ENCODE data around the gene ANTXR2. TPM values are rescaled to one million over a fixed set of nuclear protein-coding genes. Genes with fewer than 3 reads are reported as not detected.
A peak's percentile ranks its signal among the peaks of the same experiment; 100 is the strongest.
"Not testable (repeated sequence)": the region's sequence is repeated elsewhere in the genome, so short reads cannot be mapped to it uniquely, and the experiment has no call there.

The ANTXR2 gene
- total and polyA plus RNA-seq, 4 experiments from 2014 or later: 88.1 to 91.6 (median 90.7) TPM

DNA sequence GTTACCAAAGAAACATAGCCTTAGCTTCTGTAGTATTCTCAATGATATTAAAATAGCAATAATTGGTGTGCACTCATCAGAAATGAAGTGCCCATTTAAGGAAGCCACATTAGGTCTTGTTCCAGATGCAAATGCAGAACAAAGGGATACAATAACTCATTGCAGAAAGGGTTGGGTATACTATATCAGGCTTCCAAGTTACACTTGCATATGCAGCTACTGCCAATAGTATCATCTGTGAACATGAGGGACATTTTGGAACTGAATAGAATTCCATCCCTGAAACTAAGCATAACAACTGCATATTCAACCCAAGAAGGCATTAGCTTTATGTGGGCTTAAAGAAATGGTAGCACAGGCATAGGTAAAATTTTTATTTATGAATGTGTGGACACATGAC is 167.8 kb downstream of the ANTXR2 start:
- peaks cover 6 to 19% (median 16%) of the 10 kb centered on the region in 4 donors for H3K4me1 Mint-ChIP-seq
- intact Hi-C loops (cut with micrococcal nuclease): no loop called here
- peaks cover 0 to under 1% (median 0%) of the 10 kb centered on the region in 8 donors for H3K9me3 Mint-ChIP-seq
- ChIA-PET POLR2A (ENCODE audit: partially characterized antibody) (no interaction called here), CTCF (ENCODE audit: partially characterized antibody) (no interaction called here)
- no peaks in the 10 kb centered on the region for H3K27me3 Mint-ChIP-seq
- no peak overlapping the region for H3K4me3 ChIP-seq (ENCODE audit: low read length in 2 of 2)
- no peak overlapping the region for H3K4me3 Mint-ChIP-seq
- H3K4me1 ChIP-seq (ENCODE audit: insufficient read depth, low read length): peaks cover 7% of the 10 kb centered on the region
- H3K9me3 ChIP-seq (ENCODE audit: control insufficient read depth in 1 of 2, low read length in 2 of 2): no peaks in the 10 kb centered on the region
- no peak overlapping the region for H3K27ac ChIP-seq (ENCODE audit: low read depth, low read length)
- no peaks in the 10 kb centered on the region for H3K27me3 ChIP-seq (ENCODE audit: insufficient read depth, low read length)
- H3K36me3 ChIP-seq (ENCODE audit: insufficient read depth, low read length): no peaks in the 10 kb centered on the region
- peaks cover 44 to 45% of the 10 kb centered on the region in 2 donors for H3K36me3 Mint-ChIP-seq
- H3K27ac Mint-ChIP-seq: no peak overlapping the region
- no peak for DNase-seq

DNA sequence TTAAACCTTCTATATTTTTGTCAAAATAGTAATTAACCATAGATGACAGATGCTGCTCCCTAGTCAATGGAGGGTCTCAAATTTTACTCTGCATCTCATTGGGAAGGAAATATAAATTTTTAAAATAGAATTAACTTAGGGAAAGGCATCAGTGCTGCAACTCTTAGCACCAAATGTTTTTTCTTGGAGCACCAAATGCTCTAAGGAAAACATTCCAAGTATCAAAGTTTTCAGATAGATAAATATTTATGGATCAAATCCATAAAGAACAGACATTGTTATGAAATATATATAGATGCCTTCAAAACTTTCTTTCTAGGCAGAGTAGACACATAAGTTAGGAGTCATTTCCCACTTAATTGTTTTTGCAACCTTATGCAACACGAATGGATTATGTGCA is 168.7 kb downstream of the ANTXR2 start:
- peaks cover 7% of the 10 kb centered on the region for H3K4me1 ChIP-seq (ENCODE audit: insufficient read depth, low read length)
- H3K27me3 Mint-ChIP-seq: no peaks in the 10 kb centered on the region
- CTCF ChIA-PET (ENCODE audit: partially characterized antibody): no interaction called here
- peaks cover 46 to 47% of the 10 kb centered on the region in 2 donors for H3K36me3 Mint-ChIP-seq
- POLR2A ChIA-PET (ENCODE audit: partially characterized antibody): no interaction called here
- no peak overlapping the region for H3K4me3 ChIP-seq (ENCODE audit: low read length in 2 of 2)
- no peak for DNase-seq
- H3K27ac ChIP-seq (ENCODE audit: low read depth, low read length): no peak overlapping the region
- H3K36me3 ChIP-seq (ENCODE audit: insufficient read depth, low read length): no peaks in the 10 kb centered on the region
- H3K4me3 Mint-ChIP-seq: no peak overlapping the region
- no peak overlapping the region for H3K27ac Mint-ChIP-seq
- peaks cover 6 to 19% (median 16%) of the 10 kb centered on the region in 4 donors for H3K4me1 Mint-ChIP-seq
- H3K27me3 ChIP-seq (ENCODE audit: insufficient read depth, low read length): no peaks in the 10 kb centered on the region
- H3K9me3 Mint-ChIP-seq: peaks cover 0 to 2% (median 0%) of the 10 kb centered on the region in 8 donors
- H3K9me3 ChIP-seq (ENCODE audit: control insufficient read depth in 1 of 2, low read length in 2 of 2): no peaks in the 10 kb centered on the region
- intact Hi-C loops (cut with micrococcal nuclease): no loop called here

DNA sequence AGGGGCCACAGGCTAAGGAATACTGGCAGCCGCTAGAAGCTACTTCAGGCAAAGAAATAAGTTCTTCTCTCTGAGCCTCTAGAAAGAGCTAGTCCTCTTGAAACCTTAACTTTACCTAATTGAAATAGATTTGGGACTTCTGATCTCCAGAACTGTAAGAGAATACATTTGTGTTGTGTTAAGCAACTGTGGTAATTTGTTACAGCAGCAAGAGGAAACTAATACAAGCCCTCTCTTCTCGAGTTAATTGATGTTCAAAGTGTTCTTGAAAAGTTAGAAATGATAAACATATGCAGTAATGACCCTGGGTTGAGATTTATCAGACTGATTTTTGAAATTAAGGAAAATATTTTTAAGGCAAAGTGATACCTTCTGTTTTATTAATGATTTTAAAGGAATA is 172.8 kb downstream of the ANTXR2 start:
- Histone ChIP-seq H3K27ac (ENCODE audit: low read depth, low read length) (no peak overlapping the region), H3K9me3 (ENCODE audit: control insufficient read depth in 1 of 2, low read length in 2 of 2) (no peaks in the 10 kb centered on the region), H3K27me3 (ENCODE audit: insufficient read depth, low read length) (no peaks in the 10 kb centered on the region), H3K4me3 (ENCODE audit: low read length in 2 of 2) (no peak overlapping the region), H3K36me3 (ENCODE audit: insufficient read depth, low read length) (no peaks in the 10 kb centered on the region), H3K4me1 (ENCODE audit: insufficient read depth, low read length) (no peaks in the 10 kb centered on the region)
- Mint-ChIP-seq H3K4me1 (peaks cover 0 to 3% (median 0%) of the 10 kb centered on the region in 4 donors), H3K36me3 (peaks cover 14% of the 10 kb centered on the region in 2 donors), H3K9me3 (peaks cover 0 to 4% (median 0%) of the 10 kb centered on the region in 8 donors), H3K4me3 (no peak overlapping the region), H3K27me3 (no peaks in the 10 kb centered on the region), H3K27ac (peak overlapping the region in 1 of 7 donors; percentile 55)
- intact Hi-C loops (cut with micrococcal nuclease): no loop called here
- no peak for DNase-seq
- ChIA-PET CTCF (ENCODE audit: partially characterized antibody) (no interaction called here), POLR2A (ENCODE audit: partially characterized antibody) (no interaction called here)

DNA sequence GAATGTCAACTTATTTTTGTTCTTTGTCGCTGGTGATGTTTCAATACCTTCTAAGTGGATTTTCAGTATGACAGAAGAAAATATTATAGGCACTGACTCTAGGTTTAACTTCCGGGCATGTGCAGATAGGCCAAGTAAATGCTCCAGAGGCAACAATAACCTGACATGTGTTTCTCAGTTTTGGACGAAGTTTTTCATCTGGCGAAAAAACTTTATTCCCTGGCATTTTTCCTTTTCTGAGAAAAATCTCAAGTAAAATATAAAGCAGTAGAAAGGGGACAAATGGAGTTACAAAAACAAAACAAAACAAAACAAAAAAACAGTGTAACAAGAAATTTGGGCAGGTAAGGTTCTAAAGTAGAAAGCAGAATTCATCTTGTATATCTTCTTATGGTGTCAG is 173.5 kb downstream of the ANTXR2 start:
- H3K4me1 ChIP-seq (ENCODE audit: insufficient read depth, low read length): no peaks in the 10 kb centered on the region
- no peaks in the 10 kb centered on the region for H3K9me3 ChIP-seq (ENCODE audit: control insufficient read depth in 1 of 2, low read length in 2 of 2)
- peaks cover 0 to 3% (median 0%) of the 10 kb centered on the region in 4 donors for H3K4me1 Mint-ChIP-seq
- no peaks in the 10 kb centered on the region for H3K27me3 Mint-ChIP-seq
- no peak overlapping the region for H3K4me3 Mint-ChIP-seq
- H3K4me3 ChIP-seq (ENCODE audit: low read length in 2 of 2): no peak overlapping the region
- H3K36me3 ChIP-seq (ENCODE audit: insufficient read depth, low read length): no peaks in the 10 kb centered on the region
- DNase-seq: no peak
- H3K27me3 ChIP-seq (ENCODE audit: insufficient read depth, low read length): no peaks in the 10 kb centered on the region
- intact Hi-C loops (cut with micrococcal nuclease): no loop called here
- ChIA-PET POLR2A (ENCODE audit: partially characterized antibody) (no interaction called here), CTCF (ENCODE audit: partially characterized antibody) (no interaction called here)
- H3K36me3 Mint-ChIP-seq: peaks cover 9% of the 10 kb centered on the region in 2 donors
- no peak overlapping the region for H3K27ac Mint-ChIP-seq
- H3K27ac ChIP-seq (ENCODE audit: low read depth, low read length): no peak overlapping the region
- H3K9me3 Mint-ChIP-seq: peaks cover 0 to 4% (median 0%) of the 10 kb centered on the region in 8 donors

DNA sequence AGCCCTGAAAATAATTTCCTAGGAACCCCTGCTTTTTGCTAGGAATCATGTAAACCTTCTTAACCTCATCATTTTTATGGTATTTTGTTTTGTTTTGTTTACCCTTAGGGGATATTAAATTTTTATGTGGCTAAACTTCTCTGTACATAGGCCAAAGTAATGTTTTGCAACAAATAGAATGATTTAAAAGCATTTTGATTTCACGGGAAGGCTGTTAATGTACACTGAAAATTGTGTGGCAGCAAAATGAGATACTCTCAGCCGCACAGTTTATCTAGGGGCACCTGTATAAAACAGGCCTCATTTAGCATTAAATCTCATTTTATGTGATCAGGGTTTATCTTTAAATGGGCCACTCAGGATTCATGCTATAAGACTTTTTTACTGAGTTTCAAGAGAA is 175.0 kb downstream of the ANTXR2 start:
- H3K4me1 Mint-ChIP-seq: peaks cover 0 to 3% (median 0%) of the 10 kb centered on the region in 4 donors
- no peaks in the 10 kb centered on the region for H3K27me3 ChIP-seq (ENCODE audit: insufficient read depth, low read length)
- no peaks in the 10 kb centered on the region for H3K4me1 ChIP-seq (ENCODE audit: insufficient read depth, low read length)
- no peak overlapping the region for H3K27ac ChIP-seq (ENCODE audit: low read depth, low read length)
- no peak overlapping the region for H3K4me3 Mint-ChIP-seq
- no peak for DNase-seq
- intact Hi-C loops (cut with micrococcal nuclease): no loop called here
- no peaks in the 10 kb centered on the region for H3K27me3 Mint-ChIP-seq
- H3K9me3 ChIP-seq (ENCODE audit: control insufficient read depth in 1 of 2, low read length in 2 of 2): no peaks in the 10 kb centered on the region
- H3K36me3 Mint-ChIP-seq: peaks cover 3 to 6% of the 10 kb centered on the region in 2 donors
- CTCF ChIA-PET (ENCODE audit: partially characterized antibody): no interaction called here
- no peaks in the 10 kb centered on the region for H3K36me3 ChIP-seq (ENCODE audit: insufficient read depth, low read length)
- H3K9me3 Mint-ChIP-seq: peaks cover 0 to 4% (median 0%) of the 10 kb centered on the region in 8 donors
- no peak overlapping the region for H3K27ac Mint-ChIP-seq
- POLR2A ChIA-PET (ENCODE audit: partially characterized antibody): no interaction called here
- no peak overlapping the region for H3K4me3 ChIP-seq (ENCODE audit: low read length in 2 of 2)

DNA sequence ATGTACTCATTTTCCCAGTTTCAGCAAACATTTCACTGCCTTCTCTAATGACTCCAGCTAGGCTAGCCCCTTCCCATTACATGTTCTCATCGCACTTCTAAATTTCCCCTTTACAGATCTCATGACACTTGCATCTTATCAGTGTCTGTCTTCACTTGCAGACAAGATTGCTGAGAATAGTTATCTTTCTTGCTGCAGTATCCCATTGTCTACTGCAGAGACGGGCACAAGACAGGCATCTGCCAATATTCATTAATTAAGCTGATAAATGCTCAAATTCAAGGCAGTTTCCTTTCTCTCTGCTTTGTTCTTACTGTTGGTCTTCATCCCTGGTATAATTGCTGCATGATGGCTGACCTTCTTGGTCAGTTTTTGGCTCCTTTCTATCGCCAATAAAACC is 175.9 kb downstream of the ANTXR2 start:
- H3K4me1 Mint-ChIP-seq: peaks cover 0 to 3% (median 0%) of the 10 kb centered on the region in 4 donors
- POLR2A ChIA-PET (ENCODE audit: partially characterized antibody): no interaction called here

DNA sequence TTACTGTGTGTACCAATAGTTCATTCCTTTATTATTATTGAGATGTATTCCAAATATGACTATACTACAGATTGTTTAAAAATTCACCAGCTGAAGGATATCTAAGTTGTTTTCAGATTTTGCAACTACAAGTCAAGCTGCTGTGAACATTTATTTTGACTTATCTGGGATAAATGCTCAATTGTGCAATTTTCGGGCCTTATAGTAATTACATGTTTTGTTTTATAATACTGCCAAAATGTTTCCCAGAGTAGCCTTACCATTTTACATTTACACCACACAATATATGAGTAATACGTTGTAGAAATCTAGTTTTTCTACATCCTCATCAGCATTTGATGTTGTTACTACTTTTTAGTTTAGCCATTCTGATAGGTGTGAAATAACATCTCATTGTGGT is 179.6 kb downstream of the ANTXR2 start:
- intact Hi-C loops (cut with micrococcal nuclease): no loop called here
- CTCF ChIA-PET (ENCODE audit: partially characterized antibody): no interaction called here
- POLR2A ChIA-PET (ENCODE audit: partially characterized antibody): no interaction called here
- no peaks in the 10 kb centered on the region for H3K27me3 Mint-ChIP-seq
- no peak overlapping the region for H3K4me3 ChIP-seq (ENCODE audit: low read length in 2 of 2)
- H3K36me3 Mint-ChIP-seq: no peaks in the 10 kb centered on the region
- DNase-seq: no peak
- no peaks in the 10 kb centered on the region for H3K36me3 ChIP-seq (ENCODE audit: insufficient read depth, low read length)
- H3K9me3 Mint-ChIP-seq: peaks cover 0 to 9% (median 2%) of the 10 kb centered on the region in 8 donors
- no peak overlapping the region for H3K27ac ChIP-seq (ENCODE audit: low read depth, low read length)
- H3K4me1 ChIP-seq (ENCODE audit: insufficient read depth, low read length): no peaks in the 10 kb centered on the region
- H3K27ac Mint-ChIP-seq: no peak overlapping the region
- H3K9me3 ChIP-seq (ENCODE audit: control insufficient read depth in 1 of 2, low read length in 2 of 2): no peaks in the 10 kb centered on the region
- H3K4me3 Mint-ChIP-seq: no peak overlapping the region
- peaks cover 0 to 1% (median 0%) of the 10 kb centered on the region in 4 donors for H3K4me1 Mint-ChIP-seq
- H3K27me3 ChIP-seq (ENCODE audit: insufficient read depth, low read length): no peaks in the 10 kb centered on the region

More for the DNA sequence above, 175.9 kb downstream of the ANTXR2 start:
- no peak for DNase-seq
- no peaks in the 10 kb centered on the region for H3K9me3 ChIP-seq (ENCODE audit: control insufficient read depth in 1 of 2, low read length in 2 of 2)
- Mint-ChIP-seq H3K27me3 (no peaks in the 10 kb centered on the region), H3K9me3 (peaks cover 0 to 4% (median 0%) of the 10 kb centered on the region in 8 donors), H3K36me3 (peaks cover 2 to 5% of the 10 kb centered on the region in 2 donors), H3K4me3 (no peak overlapping the region), H3K27ac (no peak overlapping the region)
- no peaks in the 10 kb centered on the region for H3K27me3 ChIP-seq (ENCODE audit: insufficient read depth, low read length)
- intact Hi-C loops (cut with micrococcal nuclease): no loop called here
- CTCF ChIA-PET (ENCODE audit: partially characterized antibody): no interaction called here
- H3K4me3 ChIP-seq (ENCODE audit: low read length in 2 of 2): no peak overlapping the region
- H3K27ac ChIP-seq (ENCODE audit: low read depth, low read length): no peak overlapping the region
- H3K36me3 ChIP-seq (ENCODE audit: insufficient read depth, low read length): no peaks in the 10 kb centered on the region
- H3K4me1 ChIP-seq (ENCODE audit: insufficient read depth, low read length): no peaks in the 10 kb centered on the region

DNA sequence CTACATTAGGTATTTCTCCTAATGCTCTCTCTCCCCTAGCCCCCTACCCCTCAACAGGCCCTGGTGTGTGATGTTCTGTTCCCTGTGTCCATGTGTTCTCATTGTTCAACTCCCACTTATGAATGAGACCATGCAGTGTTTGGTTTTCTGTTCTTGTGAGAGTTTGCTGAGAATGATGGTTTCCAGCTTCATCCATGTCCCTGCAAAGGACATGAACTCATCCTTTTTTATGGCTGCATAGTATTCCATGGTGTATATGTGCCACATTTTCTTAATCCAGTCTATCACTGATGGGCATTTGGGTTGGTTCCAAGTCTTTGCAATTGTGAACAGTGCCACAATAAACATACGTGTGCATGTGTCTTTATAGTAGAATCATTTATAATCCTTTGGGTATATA is 184.0 kb downstream of the ANTXR2 start:
- CTCF ChIA-PET (ENCODE audit: partially characterized antibody); intact Hi-C loops (cut with micrococcal nuclease); H3K9me3 Mint-ChIP-seq; H3K4me3 ChIP-seq (ENCODE audit: low read length in 2 of 2); H3K9me3 ChIP-seq (ENCODE audit: control insufficient read depth in 1 of 2, low read length in 2 of 2); H3K27me3 ChIP-seq (ENCODE audit: insufficient read depth, low read length); H3K36me3 Mint-ChIP-seq; H3K4me3 Mint-ChIP-seq; H3K27me3 Mint-ChIP-seq; H3K4me1 Mint-ChIP-seq; DNase-seq; H3K36me3 ChIP-seq (ENCODE audit: insufficient read depth, low read length); H3K27ac ChIP-seq (ENCODE audit: low read depth, low read length); H3K4me1 ChIP-seq (ENCODE audit: insufficient read depth, low read length); H3K27ac Mint-ChIP-seq: not testable (repeated sequence)
- POLR2A ChIA-PET (ENCODE audit: partially characterized antibody): interaction anchor here (0.6 kb wide), 1 partner anchor 983 kb away, joined by 3 read pairs; no protein-coding TSS in a partner anchor

All from CD4-positive, alpha-beta memory T cell (primary cell).